ENCODE measurements around the gene EXOC4. TPM values are rescaled to one million over a fixed set of nuclear protein-coding genes. Genes with fewer than 3 reads are reported as not detected.

The EXOC4 gene
- total RNA-seq, 1 donor from 2014 or later = 51.6 TPM

- Histone ChIP-seq H3K27me3 (ENCODE audit: control insufficient read depth, insufficient read depth, low read length) (no peaks in the 10 kb centered on the region), H3K36me3 (ENCODE audit: control insufficient read depth, insufficient read depth, low read length) (no peaks in the 10 kb centered on the region), H3K4me3 (ENCODE audit: low read depth, low read length) (no peak overlapping the region)
- no peak for TF ChIP-seq CTCF (IDR thresholded peaks at IDR 0.05; ENCODE audit: insufficient read depth, low read length, poor library complexity, severe bottlenecking)
- no peak for DNase-seq (ENCODE audit: low read depth)
Observed at GRCh38 chr7:133233142-133233541, 19.7 kb upstream of the EXOC4 start.

GRCh38 chr7:133234961-133235875, 17.7 kb upstream of the EXOC4 start:
- H3K4me3 ChIP-seq (ENCODE audit: low read depth, low read length) = no peak overlapping the region
- TF ChIP-seq CTCF (IDR thresholded peaks at IDR 0.05; ENCODE audit: insufficient read depth, low read length, poor library complexity, severe bottlenecking) = no peak
- DNase-seq (ENCODE audit: low read depth) = no peak
- no peaks in the 10 kb centered on the region for H3K27me3 ChIP-seq (ENCODE audit: control insufficient read depth, insufficient read depth, low read length)
- H3K36me3 ChIP-seq (ENCODE audit: control insufficient read depth, insufficient read depth, low read length) = no peaks in the 10 kb centered on the region

- no peak for DNase-seq (ENCODE audit: low read depth)
- Histone ChIP-seq H3K36me3 (ENCODE audit: control insufficient read depth, insufficient read depth, low read length) (no peaks in the 10 kb centered on the region), H3K27me3 (ENCODE audit: control insufficient read depth, insufficient read depth, low read length) (no peaks in the 10 kb centered on the region), H3K4me3 (ENCODE audit: low read depth, low read length) (no peak overlapping the region)
- no peak for TF ChIP-seq CTCF (IDR thresholded peaks at IDR 0.05; ENCODE audit: insufficient read depth, low read length, poor library complexity, severe bottlenecking)
Observed at GRCh38 chr7:133237545-133237944, 15.3 kb upstream of the EXOC4 start.

GRCh38 chr7:133240302-133240701, 12.6 kb upstream of the EXOC4 start:
- Histone ChIP-seq H3K27me3 (ENCODE audit: control insufficient read depth, insufficient read depth, low read length) (no peaks in the 10 kb centered on the region), H3K36me3 (ENCODE audit: control insufficient read depth, insufficient read depth, low read length) (no peaks in the 10 kb centered on the region), H3K4me3 (ENCODE audit: low read depth, low read length) (no peak overlapping the region)
- TF ChIP-seq CTCF (IDR thresholded peaks at IDR 0.05; ENCODE audit: insufficient read depth, low read length, poor library complexity, severe bottlenecking) = no peak
- DNase-seq (ENCODE audit: low read depth) = no peak

GRCh38 chr7:133246558-133246957, 6.3 kb upstream of the EXOC4 start:
- no peak for TF ChIP-seq CTCF (IDR thresholded peaks at IDR 0.05; ENCODE audit: insufficient read depth, low read length, poor library complexity, severe bottlenecking)
- no peaks in the 10 kb centered on the region for H3K27me3 ChIP-seq (ENCODE audit: control insufficient read depth, insufficient read depth, low read length)
- no peaks in the 10 kb centered on the region for H3K36me3 ChIP-seq (ENCODE audit: control insufficient read depth, insufficient read depth, low read length)
- no peak for DNase-seq (ENCODE audit: low read depth)
- H3K4me3 ChIP-seq (ENCODE audit: low read depth, low read length) = no peak overlapping the region

- TF ChIP-seq CTCF (IDR thresholded peaks at IDR 0.05; ENCODE audit: insufficient read depth, low read length, poor library complexity, severe bottlenecking) = no peak
- no peak for DNase-seq (ENCODE audit: low read depth)
- H3K4me3 ChIP-seq (ENCODE audit: low read depth, low read length) = no peak overlapping the region
- H3K27me3 ChIP-seq (ENCODE audit: control insufficient read depth, insufficient read depth, low read length) = no peaks in the 10 kb centered on the region
- H3K36me3 ChIP-seq (ENCODE audit: control insufficient read depth, insufficient read depth, low read length) = no peaks in the 10 kb centered on the region
Observed at GRCh38 chr7:133248901-133249300, 4.0 kb upstream of the EXOC4 start.
